ENCODE results near the gene RTCB. TPM values are rescaled to one million over a fixed set of nuclear protein-coding genes. Genes with fewer than 3 reads are reported as not detected.

The RTCB gene
- polyA plus RNA-seq, 1 of the 3 experiments (the other 2 are of a cell fraction): 89.6 TPM

- Histone ChIP-seq H3K4me3 (ENCODE audit: low read depth in 2 of 2, low read length in 1 of 2) (no peak overlapping the region), H3F3A (replicated peaks; ENCODE audit: insufficient read depth) (no peaks in the 10 kb centered on the region), H3K36me3 (replicated peaks in 1 of 2; ENCODE audit: control insufficient read depth in 1 of 2, insufficient read depth in 2 of 2, low read length in 1 of 2) (peaks cover 29 to 44% of the 10 kb centered on the region in 2 experiments), H3K9me3 (no peaks in the 10 kb centered on the region), H3K9ac (no peak overlapping the region), H3K4me1 (ENCODE audit: control insufficient read depth in 1 of 2, insufficient read depth in 2 of 2, low read depth in 1 of 2, low read length in 1 of 2) (peaks cover 0 to 10% of the 10 kb centered on the region in 2 experiments; a peak in 3 of 4 replicates), H3K79me2 (ENCODE audit: insufficient read depth) (peaks cover 55% of the 10 kb centered on the region), H3K27ac (ENCODE audit: low read depth in 2 of 2, low read length in 1 of 2) (no peak overlapping the region), H3K4me2 (no peak overlapping the region), H4K20me1 (ENCODE audit: insufficient read depth) (no peaks in the 10 kb centered on the region; the same call in 1 of the 2 replicates), H2AFZ (ENCODE audit: low read depth) (no peak overlapping the region), H3K9me2 (no peaks in the 10 kb centered on the region), H3K27me3 (ENCODE audit: insufficient read depth) (no peaks in the 10 kb centered on the region)
- 95% methylated on average over 9 of the region's 9 CpGs for WGBS (ENCODE audit: low lambda C conversion rate)
- TF ChIP-seq RFX5 (IDR thresholded peaks at IDR 0.05; ENCODE audit: low read length) (no peak), NFIC (IDR thresholded peaks at IDR 0.05; ENCODE audit: borderline replicate concordance) (no peak), EP300 (IDR thresholded peaks at IDR 0.05; ENCODE audit: borderline replicate concordance in 1 of 2, low read depth in 1 of 2, low read length in 1 of 2) (no peak), FOXM1 (IDR thresholded peaks at IDR 0.05; ENCODE audit: low read depth) (no peak), MXI1 (IDR thresholded peaks at IDR 0.05; ENCODE audit: low read depth, low read length) (no peak), RXRA (IDR thresholded peaks at IDR 0.05; ENCODE audit: borderline replicate concordance, low read depth) (no peak), GATA2 (CRISPR knock-in tag; IDR thresholded peaks at IDR 0.05) (no peak), SIN3A (IDR thresholded peaks at IDR 0.05; ENCODE audit: borderline replicate concordance, low read depth, low read length) (no peak), POLR2AphosphoS5 (IDR thresholded peaks at IDR 0.05; ENCODE audit: low read depth, low read length) (no peak), MAX (IDR thresholded peaks at IDR 0.05; ENCODE audit: low read depth) (no peak), JUND (IDR thresholded peaks at IDR 0.05) (no peak), REST (IDR thresholded peaks at IDR 0.05; ENCODE audit: low read depth, low read length) (no peak), RCOR1 (IDR thresholded peaks at IDR 0.05; ENCODE audit: low read length) (no peak), TAF1 (IDR thresholded peaks at IDR 0.05; ENCODE audit: borderline replicate concordance, low read depth, low read length) (no peak), CTCF (IDR thresholded peaks at IDR 0.05) (no peak), USF1 (IDR thresholded peaks at IDR 0.05; ENCODE audit: borderline replicate concordance, low read depth) (no peak), FOXJ3 (CRISPR knock-in tag; IDR thresholded peaks at IDR 0.05) (no peak), SMC3 (IDR thresholded peaks at IDR 0.05; ENCODE audit: low read depth, low read length) (no peak), YY1 (IDR thresholded peaks at IDR 0.05; ENCODE audit: low read depth) (no peak), ELF1 (IDR thresholded peaks at IDR 0.05) (no peak)
- POLR2A ChIA-PET: interaction anchor here (0.6 kb wide), 1 partner anchor 89 kb away, joined by 3 read pairs; no protein-coding TSS in a partner anchor
- DNase-seq: no peak
- CTCF ChIA-PET: interaction anchor here (1.1 kb wide), 1 partner anchor 64 kb away, joined by 3 read pairs; no protein-coding TSS in a partner anchor
Observed at GRCh38 chr22:32409977-32410376, 2.1 kb downstream of the RTCB start.
